HepG2 (cell line): ENCODE data around the gene OGFR. TPM values are rescaled to one million over a fixed set of nuclear protein-coding genes. Genes with fewer than 3 reads are reported as not detected.

Experiments
- ATF7 ChIP-seq, 2 experiments: fragments of 450-650 bp in 1 of 2; sonication (generic) in 1 of 2; formaldehyde crosslinking in 1 of 2; IDR thresholded peaks; 2 replicates each; pipeline versions ENCODE4 v1.4.0 to v1.6.1; 2016 to 2020; ENCODE audit warnings: antibody characterized with exemption in 1 of 2, mild to moderate bottlenecking in 1 of 2, missing genetic modification reagents in 1 of 2
- CENPT ChIP-seq: sonication (generic); formaldehyde crosslinking; IDR thresholded peaks from 2 replicates; pipeline ENCODE4 v1.8.0; 2022; ENCODE audit warnings: low read depth, mild to moderate bottlenecking, moderate library complexity, missing genetic modification reagents
- DNMT1 ChIP-seq: sonication (generic); formaldehyde crosslinking; IDR thresholded peaks from 2 replicates; pipeline ENCODE4 v1.5.1; 2020; ENCODE audit warnings: mild to moderate bottlenecking, missing genetic modification reagents
- ERF ChIP-seq: IDR thresholded peaks from 2 replicates; pipeline ENCODE4 v1.6.1; 2018; ENCODE audit warnings: missing biosample characterization, missing genetic modification reagents
- ETS1 ChIP-seq: sonication (generic); formaldehyde crosslinking; IDR thresholded peaks from 2 replicates; pipeline ENCODE4 v1.4.0; 2020; ENCODE audit warnings: missing genetic modification reagents
- HNRNPL ChIP-seq: fragments of 200-400 bp; formaldehyde crosslinking; IDR thresholded peaks from 2 replicates; pipeline ENCODE4 v1.6.1; 2017; ENCODE audit warnings: mild to moderate bottlenecking, low read depth, low read length
- HOMEZ ChIP-seq: IDR thresholded peaks from 2 replicates; pipeline ENCODE4 v1.6.1; 2016; ENCODE audit warnings: low read depth
- MEF2D ChIP-seq: sonication (generic); formaldehyde crosslinking; IDR thresholded peaks from 2 replicates; pipeline ENCODE4 v1.5.1; 2020; ENCODE audit warnings: mild to moderate bottlenecking, missing genetic modification reagents
- NR2F2 ChIP-seq: IDR thresholded peaks from 2 replicates; pipeline ENCODE4 v1.6.1; 2012; ENCODE audit warnings: low read depth, inconsistent platforms, borderline replicate concordance
- SKI ChIP-seq: fragments of 450-650 bp; IDR thresholded peaks from one replicate; pipeline ENCODE4 v1.6.1; 2018; ENCODE audit warnings: mild to moderate bottlenecking; ENCODE audit not compliant: partially characterized antibody
- THAP9 ChIP-seq: sonication (generic); formaldehyde crosslinking; IDR thresholded peaks from 2 replicates; pipeline ENCODE4; 2020; ENCODE audit warnings: missing genetic modification reagents, mild to moderate bottlenecking, borderline replicate concordance
- TMF1 ChIP-seq: sonication (generic); formaldehyde crosslinking; IDR thresholded peaks from 2 replicates; pipeline ENCODE4 v1.8.1; 2022; ENCODE audit warnings: low read depth, missing genetic modification reagents
- UBTF ChIP-seq: sonication (generic); formaldehyde crosslinking; IDR thresholded peaks from 2 replicates; pipeline ENCODE4 v1.4.0; 2020; ENCODE audit warnings: mild to moderate bottlenecking, missing genetic modification reagents
- ZNF235 ChIP-seq: sonication (generic); formaldehyde crosslinking; IDR thresholded peaks from 2 replicates; pipeline ENCODE4 v1.8.1; 2023; ENCODE audit warnings: mild to moderate bottlenecking, missing genetic modification reagents, borderline replicate concordance
- ZNF331 ChIP-seq: sonication (generic); formaldehyde crosslinking; IDR thresholded peaks from 2 replicates; pipeline ENCODE4 v1.4.0; 2020; ENCODE audit warnings: missing genetic modification reagents
- ZNF333 ChIP-seq: sonication (generic); formaldehyde crosslinking; IDR thresholded peaks from 2 replicates; pipeline ENCODE4 v1.4.0; 2020; ENCODE audit warnings: mild to moderate bottlenecking, missing genetic modification reagents, borderline replicate concordance
- ZNF496 ChIP-seq: sonication (generic); formaldehyde crosslinking; IDR thresholded peaks from 2 replicates; pipeline ENCODE4 v1.8.1; 2023; ENCODE audit warnings: mild to moderate bottlenecking, moderate library complexity, missing genetic modification reagents; ENCODE audit not compliant: insufficient replicate concordance
- ZNF704 ChIP-seq: sonication (generic); formaldehyde crosslinking; IDR thresholded peaks from 2 replicates; pipeline ENCODE4 v1.8.1; 2023; ENCODE audit warnings: mild to moderate bottlenecking, inconsistent platforms, moderate library complexity, missing genetic modification reagents, borderline replicate concordance
- polyA plus RNA-seq, 8 experiments: library from polyadenylated mRNA; depleted of rRNA in 3 of 8; stranded (reverse) in 7 of 8; unstranded in 1 of 8; fragments of >200 nt; fragmentation: Illumina TruSeq in 4 of 8; extraction: Trizol in 4 of 8; gene quantifications; 2 replicates each; pipeline versions ENCODE4 v1.2.1 to v1.2.3, GENCODE V29; 2011 to 2016; ENCODE audit warnings: low read depth in 4 of 8, missing spikeins in 1 of 8, mixed read lengths in 1 of 8; ENCODE audit not compliant: insufficient read depth in 1 of 8
- total RNA-seq, 5 experiments: library from RNA; depleted of rRNA; stranded (reverse); fragments of >200 nt; fragmentation: Illumina TruSeq; extraction: Trizol; gene quantifications; 2 replicates each; pipeline ENCODE4 v1.2.3, GENCODE V29; 2016; ENCODE audit warnings: low read depth in 1 of 5

The OGFR gene
- total and polyA plus RNA-seq, 2 of the 13 experiments (the other 11 are each of a cell fraction or from before 2014, with no cell fraction given) = 47.7 to 81.8 TPM

- no peak for TF ChIP-seq ZNF704 (CRISPR knock-in tag)
- 0 out of 2 replicates have a peak, but pooled peaks have one; percentile 31 for TF ChIP-seq ZNF235 (CRISPR knock-in tag)
- peak; percentile 82 for TF ChIP-seq SKI
- no peak for TF ChIP-seq ZNF496 (CRISPR knock-in tag)
- TF ChIP-seq MEF2D (CRISPR knock-in tag) = no peak; the same call in 1 of the 2 replicates
- TF ChIP-seq UBTF = peak; percentile 45; the same call in 1 of the 2 replicates
- TF ChIP-seq ETS1 (CRISPR knock-in tag) = 0 out of 2 replicates have a peak, but pooled peaks have one; percentile 41
- TF ChIP-seq HOMEZ (CRISPR knock-in tag) = no peak
- no peak; the same call in 1 of the 2 replicates for TF ChIP-seq DNMT1 (CRISPR knock-in tag)
- no peak for TF ChIP-seq THAP9 (CRISPR knock-in tag)
- TF ChIP-seq ZNF333 = 0 out of 2 replicates have a peak, but pooled peaks have one; percentile 47
- 0 out of 2 replicates have a peak, but pooled peaks have one; percentile 9 for TF ChIP-seq HNRNPL
- no peak for TF ChIP-seq ATF7 (IDR thresholded peaks at IDR 0.05)
- TF ChIP-seq ATF7 (CRISPR knock-in tag; IDR thresholded peaks at IDR 0.05) = no peak
- peak; percentile 85 for TF ChIP-seq TMF1 (CRISPR knock-in tag)
- TF ChIP-seq ERF (CRISPR knock-in tag) = no peak
- 0 out of 2 replicates have a peak, but pooled peaks have one; percentile 35 for TF ChIP-seq ZNF331
- no peak for TF ChIP-seq NR2F2
- TF ChIP-seq CENPT (CRISPR knock-in tag) = 0 out of 2 replicates have a peak, but pooled peaks have one; percentile 35
These were observed 56.5 kb downstream of the OGFR start (continued) for GRCh38 chr20:62860924-62861691.
